NCI-H2107 treated with DMSO at 0.1 percent for 48 hours (cell line): ENCODE data around the gene TUT1.
A peak's percentile ranks its signal among the peaks of the same experiment; 100 is the strongest.

Source experiments
- DNase-seq: peaks from one replicate; lab custom pipeline; 2025; ENCODE audit not compliant: unreplicated experiment; lab: John Stamatoyannopoulos, UW

Gene TUT1

DNA sequence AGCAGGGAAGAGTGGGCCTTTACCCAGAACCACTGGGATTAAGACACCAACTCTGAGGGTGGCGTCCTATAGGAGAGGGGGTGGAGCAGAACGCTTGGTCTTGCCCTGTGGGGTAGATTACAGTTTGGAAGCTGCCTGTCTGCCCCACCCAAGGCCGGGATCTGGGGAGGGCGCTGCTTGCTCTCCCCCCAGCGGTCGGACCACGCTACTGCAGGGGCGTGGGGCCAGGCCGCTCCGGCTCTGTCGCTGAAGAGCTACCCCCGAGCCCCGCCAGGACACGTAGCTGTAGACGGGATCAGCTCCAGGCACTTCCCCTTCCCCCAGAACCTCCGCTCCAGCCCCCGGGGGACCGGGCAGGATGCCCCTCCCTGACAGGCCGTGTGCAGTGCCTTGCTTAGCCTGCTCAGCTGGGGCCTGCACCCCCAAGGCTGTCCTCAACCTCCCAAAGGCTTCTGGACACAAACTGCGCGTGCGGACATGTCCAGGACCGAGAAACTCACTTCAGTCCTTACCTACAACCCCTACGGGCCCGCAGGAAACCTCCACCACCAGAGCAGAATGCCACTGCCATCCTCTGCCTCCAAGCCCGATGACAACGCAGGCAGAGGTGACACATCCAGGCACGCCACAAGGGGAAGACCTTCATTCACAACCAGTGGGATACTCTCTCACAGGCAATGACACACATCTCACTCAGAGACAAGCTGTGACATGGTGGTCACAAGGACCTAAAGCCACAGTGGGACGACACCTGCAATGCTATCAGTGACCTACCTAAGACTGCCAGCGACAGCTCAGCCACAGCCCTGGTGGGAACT, 48.4 kb downstream of the TUT1 start:
- peak; percentile 40 for DNase-seq

DNA sequence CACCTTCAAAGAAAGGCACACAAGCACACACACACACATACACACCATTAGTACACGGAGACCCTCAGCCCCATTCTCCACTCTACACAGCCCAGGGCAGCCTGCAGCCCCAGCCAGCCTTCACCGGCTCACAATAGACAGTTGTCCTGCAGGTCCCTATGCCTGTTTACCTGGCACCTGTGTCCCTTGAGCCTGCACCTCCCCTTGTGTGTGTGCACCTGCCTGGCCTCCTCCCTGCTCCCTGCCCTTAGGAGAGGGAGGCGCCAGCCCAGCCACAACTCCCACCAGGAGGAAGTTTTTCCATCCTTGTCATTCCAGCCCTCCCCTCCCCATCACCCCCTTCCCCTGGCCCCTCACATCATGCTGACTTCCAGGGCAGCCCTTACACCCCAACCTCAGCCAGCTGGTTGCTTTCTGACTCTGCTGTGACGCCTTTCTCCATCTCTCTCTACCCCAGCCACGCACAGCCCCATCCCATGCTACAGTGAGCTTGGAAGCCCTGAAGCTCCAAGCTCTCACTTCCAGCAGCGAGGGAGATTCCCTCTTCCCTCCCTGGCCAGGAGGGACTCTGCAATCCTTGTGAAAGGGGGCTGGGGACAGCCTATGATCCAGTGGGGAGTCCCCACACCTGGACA, 49.1 kb downstream of the TUT1 start:
- peak; percentile 43 for DNase-seq

- no peak for DNase-seq
These were observed 50.3 kb downstream of the TUT1 start for GRCh38 chr11:62540804-62541701.

DNA sequence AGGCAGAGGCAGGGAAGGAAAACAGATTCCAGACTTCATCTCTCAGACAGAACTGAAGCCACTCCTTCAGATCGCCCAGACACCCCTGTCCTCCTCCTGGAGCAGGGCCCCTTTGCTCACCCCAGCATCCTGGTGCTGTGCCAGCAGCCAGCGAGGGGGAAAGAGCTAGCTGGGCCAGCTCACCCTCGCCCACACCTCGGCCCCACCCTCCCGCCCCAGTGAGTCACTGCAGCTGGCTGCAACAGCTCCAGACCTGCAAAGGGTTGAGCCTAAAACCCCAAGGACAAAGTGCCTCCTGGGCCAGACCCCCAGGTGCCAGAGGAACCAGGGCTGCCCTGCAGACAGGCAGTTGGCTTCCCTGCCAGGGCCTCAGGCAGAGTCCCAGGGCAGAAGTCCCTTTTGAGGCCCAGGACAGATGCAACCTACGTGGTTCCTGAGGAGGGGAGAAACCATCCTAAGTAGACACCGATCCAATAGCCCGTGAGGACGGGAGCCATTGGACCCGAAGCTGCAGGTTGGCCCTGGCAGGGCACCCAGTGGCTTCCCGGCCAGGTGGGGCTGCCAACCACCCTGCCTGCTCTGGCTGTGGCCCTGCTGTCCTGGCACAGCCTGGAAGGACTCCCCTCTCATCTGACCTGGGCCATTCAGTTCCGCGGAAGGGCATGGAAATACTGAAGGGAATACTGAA, 51.9 kb downstream of the TUT1 start:
- no peak for DNase-seq

DNA sequence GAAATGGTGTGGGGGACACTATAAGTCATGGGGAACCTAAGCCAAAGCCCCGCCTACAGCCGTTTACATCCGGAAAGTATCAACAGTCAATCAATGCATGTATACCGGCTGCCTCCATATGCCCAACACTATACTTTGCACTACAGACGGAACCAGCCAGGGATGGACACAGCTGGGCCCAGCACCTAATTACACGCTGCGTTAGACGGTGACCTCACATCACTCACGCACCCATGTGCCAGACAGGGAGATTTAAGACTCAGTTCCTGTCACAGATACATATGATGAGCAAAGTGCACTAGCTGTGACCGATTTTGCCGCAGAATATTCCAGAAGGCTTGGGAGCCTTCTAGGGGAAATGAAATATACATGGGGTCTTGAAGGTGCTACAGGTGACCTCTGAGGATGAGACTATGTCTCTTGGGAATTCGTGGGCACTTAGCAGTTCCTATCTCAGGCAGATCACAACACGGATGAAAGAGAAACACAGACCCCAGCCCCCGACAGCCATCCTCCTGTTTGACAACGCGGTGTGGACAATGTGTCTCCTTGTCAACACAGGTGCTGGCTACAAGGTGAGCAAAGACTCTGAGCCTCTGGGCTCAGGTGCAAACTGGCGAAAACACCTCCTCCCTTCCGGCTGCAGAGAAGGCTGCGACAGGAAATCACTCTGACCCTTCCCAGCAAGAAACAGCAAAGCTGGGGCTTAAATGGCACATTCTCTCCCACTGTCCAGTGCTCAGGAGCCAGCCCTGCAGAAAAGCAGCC, 52.7 kb downstream of the TUT1 start:
- no peak for DNase-seq

DNA sequence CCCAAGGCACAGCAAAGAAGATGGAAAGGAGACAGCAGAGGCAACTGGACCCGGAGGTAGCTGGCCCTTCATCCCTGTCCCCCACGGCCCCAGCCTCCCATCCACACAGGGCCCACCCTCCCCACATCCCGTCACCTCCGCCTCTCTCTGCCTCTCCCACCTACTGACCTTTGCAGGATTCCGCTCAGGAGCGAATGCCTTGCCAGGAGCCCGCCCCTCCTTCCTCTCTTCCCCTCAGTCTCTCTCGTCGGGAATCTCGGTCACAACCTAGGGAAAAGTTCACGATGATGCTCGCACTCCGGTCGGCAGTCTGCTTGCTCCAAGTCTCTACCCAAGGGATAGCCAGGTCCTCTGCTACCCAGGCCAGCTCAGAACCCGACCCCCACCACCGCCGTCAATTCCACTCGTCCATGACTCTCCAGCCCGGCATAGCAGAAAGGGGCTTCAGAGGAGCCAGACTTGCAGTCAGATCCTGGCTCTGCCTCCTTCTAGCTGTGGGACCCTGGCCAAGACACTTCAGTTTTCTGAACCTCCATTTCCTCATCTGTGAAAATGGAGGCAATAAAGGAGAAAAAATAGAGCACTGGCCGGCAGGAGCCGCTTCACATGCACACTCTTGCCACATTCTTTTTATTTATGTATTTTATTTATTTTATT, 54.9 kb downstream of the TUT1 start:
- no peak for DNase-seq

DNA sequence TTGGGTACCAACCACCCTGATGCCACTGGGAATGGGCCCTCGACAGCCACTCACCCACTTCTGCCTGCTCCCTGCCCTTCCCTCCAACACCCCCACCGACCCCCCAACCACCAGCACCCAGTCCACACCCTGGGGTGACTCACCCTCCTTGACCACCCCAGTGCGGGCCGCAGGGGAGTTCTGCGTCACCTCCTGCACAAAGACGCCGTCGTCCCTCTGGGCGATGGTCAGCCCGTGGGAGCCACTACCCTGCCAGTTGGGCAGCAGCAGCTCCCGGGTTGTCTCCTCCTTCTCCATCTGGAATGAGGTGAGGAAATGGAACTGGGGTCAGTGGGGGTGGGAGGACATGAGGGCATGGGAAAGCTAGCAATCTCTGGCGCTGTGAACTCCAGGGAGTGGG, 55.5 kb downstream of the TUT1 start:
- DNase-seq: no peak

DNA sequence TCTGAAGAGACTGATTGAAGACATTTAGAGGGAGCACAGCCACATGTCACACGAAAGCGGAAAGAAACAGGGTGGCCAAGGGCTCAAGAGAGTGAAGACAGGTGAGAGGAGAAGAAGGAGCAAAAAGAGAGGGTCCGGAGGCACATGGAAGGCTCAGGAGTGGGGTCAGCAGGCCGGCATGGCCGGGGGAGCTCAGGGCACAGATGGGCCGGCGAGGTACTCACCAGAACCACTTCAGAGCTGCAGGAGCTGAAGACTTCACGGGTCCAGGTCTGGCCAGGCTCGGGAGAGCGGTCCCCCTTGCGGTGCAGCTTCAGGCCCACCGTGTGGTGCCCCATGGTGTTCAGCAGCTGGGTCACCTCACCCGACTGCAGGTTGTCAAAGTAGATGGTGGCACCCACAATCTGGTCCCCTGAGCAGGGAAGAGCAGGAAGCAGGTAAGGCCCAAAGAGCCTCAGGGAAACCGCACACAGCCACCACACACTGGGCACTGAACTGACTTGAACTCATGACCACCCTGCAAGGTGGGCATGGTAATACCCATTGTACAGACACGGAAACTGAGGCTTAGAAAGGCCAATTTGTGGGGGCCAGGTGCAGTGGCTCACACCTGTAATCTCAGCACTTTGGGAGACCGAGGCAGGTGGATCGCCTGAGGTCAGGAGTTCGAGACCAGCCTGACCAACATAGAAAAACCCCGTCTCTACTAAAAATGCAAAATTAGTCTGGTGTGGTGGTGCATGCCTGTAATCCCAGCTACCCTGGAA, 56.4 kb downstream of the TUT1 start:
- DNase-seq: no peak

DNA sequence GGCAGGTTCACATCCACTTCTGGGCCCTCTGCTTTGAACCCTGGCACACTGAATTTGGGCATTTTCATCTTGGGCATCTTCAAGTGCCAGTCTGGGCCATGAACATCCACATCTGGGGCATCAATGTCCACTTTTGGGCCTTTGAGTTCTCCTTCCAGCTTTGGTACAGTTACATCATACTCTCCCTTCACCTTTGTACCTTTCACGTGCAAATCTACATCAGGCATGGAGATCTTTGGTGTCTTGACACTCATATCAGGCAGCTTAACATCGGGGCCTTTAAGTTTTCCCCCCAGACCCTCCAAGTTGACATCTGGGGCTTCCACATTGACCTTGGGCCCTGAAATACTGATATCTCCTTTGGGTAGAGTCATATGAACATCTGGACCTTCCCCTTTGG, 59.2 kb downstream of the TUT1 start:
- no peak for DNase-seq
